ENCODE measurements around the gene SOS1. TPM values are rescaled to one million over a fixed set of nuclear protein-coding genes. Genes with fewer than 3 reads are reported as not detected.
A peak's percentile ranks its signal among the peaks of the same experiment; 100 is the strongest.

SOS1 gene
- polyA plus RNA-seq (2013, experiment 1 of 2) = 25.2 TPM
- polyA plus RNA-seq (2013, experiment 2 of 2) = 22.5 TPM

- Histone ChIP-seq H3K9me3 (ENCODE audit: control insufficient read depth, low read length) (no peaks in the 10 kb centered on the region), H2BK5ac (ENCODE audit: low read depth, low read length, poor library complexity, severe bottlenecking) (peak within 1 kb of the TSS; percentile 85), H2BK15ac (ENCODE audit: low read depth, poor library complexity, severe bottlenecking) (peak within 1 kb of the TSS; percentile 80), H3K9ac (ENCODE audit: low read length) (peak within 1 kb of the TSS; percentile 92), H2AK5ac (ENCODE audit: low read length, severe bottlenecking) (no peak within 1 kb of the TSS), H3K27ac (ENCODE audit: low read length, poor library complexity, severe bottlenecking) (peak within 1 kb of the TSS; percentile 90), H2BK120ac (ENCODE audit: low read depth, low read length) (peak within 1 kb of the TSS; percentile 95), H3K4ac (ENCODE audit: low read depth in 1 of 2, low read length in 2 of 2) (peak within 1 kb of the TSS; percentile 35 to 77), H3K27me3 (ENCODE audit: control insufficient read depth in 1 of 2, insufficient read depth in 1 of 2, low read length in 2 of 2) (no peaks in the 10 kb centered on the region), H2BK12ac (ENCODE audit: low read length in 2 of 2) (peak within 1 kb of the TSS in 1 of 2 experiments; percentile 87), H3K18ac (ENCODE audit: low read depth in 1 of 2, low read length in 2 of 2) (peak within 1 kb of the TSS; percentile 83 to 85), H3K4me1 (ENCODE audit: control insufficient read depth, insufficient read depth, low read depth, low read length) (peaks cover 7% of the 10 kb centered on the region), H3K36me3 (ENCODE audit: control insufficient read depth in 1 of 2, insufficient read depth in 2 of 2, low read depth in 1 of 2, low read length in 2 of 2) (peaks cover 0 to 13% of the 10 kb centered on the region in 2 experiments), H4K8ac (ENCODE audit: low read length) (peak within 1 kb of the TSS; percentile 96), H4K91ac (ENCODE audit: low read length) (peak within 1 kb of the TSS; percentile 90), H3K4me3 (ENCODE audit: insufficient read depth in 1 of 2, low read depth in 1 of 2, low read length in 2 of 2) (peak within 1 kb of the TSS; percentile 86 to 99), H3K23ac (ENCODE audit: low read length in 2 of 2) (peak within 1 kb of the TSS in 1 of 2 experiments; percentile 64), H2AFZ (ENCODE audit: low read depth, low read length) (no peak within 1 kb of the TSS), H3K4me2 (ENCODE audit: low read length, poor library complexity, severe bottlenecking) (peak within 1 kb of the TSS; percentile 81), H3K14ac (ENCODE audit: low read length in 2 of 2) (peak within 1 kb of the TSS; percentile 76 to 86), H3K79me1 (replicated peaks; ENCODE audit: low read length, poor library complexity, severe bottlenecking) (peaks cover 12% of the 10 kb centered on the region)
- under 1% methylated on average over 34 of the region's 60 CpGs for WGBS
- peak; percentile 96 for DNase-seq
Observed at GRCh38 chr2:39120771-39121522, at the start of gene SOS1. Gene SOS1, minus strand, starts transcription at chr2:39121051. Its CDS starts 629 bp downstream, at chr2:39120422.

- Histone ChIP-seq H3K23ac (ENCODE audit: low read length in 2 of 2) (no peak overlapping the region), H2BK15ac (ENCODE audit: low read depth, poor library complexity, severe bottlenecking) (no peak overlapping the region), H4K91ac (ENCODE audit: low read length) (no peak overlapping the region), H3K18ac (ENCODE audit: low read depth in 1 of 2, low read length in 2 of 2) (no peak overlapping the region), H2BK5ac (ENCODE audit: low read depth, low read length, poor library complexity, severe bottlenecking) (no peak overlapping the region), H2AK5ac (ENCODE audit: low read length, severe bottlenecking) (no peak overlapping the region), H3K4me3 (ENCODE audit: insufficient read depth in 1 of 2, low read depth in 1 of 2, low read length in 2 of 2) (no peak overlapping the region), H3K4ac (ENCODE audit: low read depth in 1 of 2, low read length in 2 of 2) (no peak overlapping the region), H3K9ac (ENCODE audit: low read length) (no peak overlapping the region), H3K27me3 (ENCODE audit: control insufficient read depth in 1 of 2, insufficient read depth in 1 of 2, low read length in 2 of 2) (no peaks in the 10 kb centered on the region), H4K8ac (ENCODE audit: low read length) (no peak overlapping the region), H3K4me1 (ENCODE audit: control insufficient read depth, insufficient read depth, low read depth, low read length) (no peaks in the 10 kb centered on the region), H3K79me1 (replicated peaks; ENCODE audit: low read length, poor library complexity, severe bottlenecking) (no peaks in the 10 kb centered on the region), H2BK120ac (ENCODE audit: low read depth, low read length) (no peak overlapping the region), H3K9me3 (ENCODE audit: control insufficient read depth, low read length) (no peaks in the 10 kb centered on the region), H3K14ac (ENCODE audit: low read length in 2 of 2) (no peak overlapping the region), H2BK12ac (ENCODE audit: low read length in 2 of 2) (no peak overlapping the region), H2AFZ (ENCODE audit: low read depth, low read length) (no peak overlapping the region), H3K36me3 (ENCODE audit: control insufficient read depth in 1 of 2, insufficient read depth in 2 of 2, low read depth in 1 of 2, low read length in 2 of 2) (no peaks in the 10 kb centered on the region), H3K27ac (ENCODE audit: low read length, poor library complexity, severe bottlenecking) (no peak overlapping the region), H3K4me2 (ENCODE audit: low read length, poor library complexity, severe bottlenecking) (no peak overlapping the region)
- no peak for DNase-seq
- WGBS = 87% methylated on average over 4 of the region's 4 CpGs
Observed at GRCh38 chr2:39164089-39164488, 43.2 kb upstream of the SOS1 start.

- Histone ChIP-seq H2BK5ac (ENCODE audit: low read depth, low read length, poor library complexity, severe bottlenecking) (no peak overlapping the region), H3K9me3 (ENCODE audit: control insufficient read depth, low read length) (no peaks in the 10 kb centered on the region), H3K4me2 (ENCODE audit: low read length, poor library complexity, severe bottlenecking) (no peak overlapping the region), H3K27ac (ENCODE audit: low read length, poor library complexity, severe bottlenecking) (no peak overlapping the region), H3K23ac (ENCODE audit: low read length in 2 of 2) (no peak overlapping the region), H2BK120ac (ENCODE audit: low read depth, low read length) (no peak overlapping the region), H3K18ac (ENCODE audit: low read depth in 1 of 2, low read length in 2 of 2) (no peak overlapping the region), H2BK12ac (ENCODE audit: low read length in 2 of 2) (no peak overlapping the region), H3K14ac (ENCODE audit: low read length in 2 of 2) (no peak overlapping the region), H3K36me3 (ENCODE audit: control insufficient read depth in 1 of 2, insufficient read depth in 2 of 2, low read depth in 1 of 2, low read length in 2 of 2) (no peaks in the 10 kb centered on the region), H2AFZ (ENCODE audit: low read depth, low read length) (no peak overlapping the region), H3K27me3 (ENCODE audit: control insufficient read depth in 1 of 2, insufficient read depth in 1 of 2, low read length in 2 of 2) (no peaks in the 10 kb centered on the region), H2BK15ac (ENCODE audit: low read depth, poor library complexity, severe bottlenecking) (no peak overlapping the region), H2AK5ac (ENCODE audit: low read length, severe bottlenecking) (no peak overlapping the region), H3K4ac (ENCODE audit: low read depth in 1 of 2, low read length in 2 of 2) (no peak overlapping the region), H3K9ac (ENCODE audit: low read length) (peak overlapping the region; percentile 48), H3K79me1 (replicated peaks; ENCODE audit: low read length, poor library complexity, severe bottlenecking) (no peaks in the 10 kb centered on the region), H4K8ac (ENCODE audit: low read length) (no peak overlapping the region), H3K4me1 (ENCODE audit: control insufficient read depth, insufficient read depth, low read depth, low read length) (peaks cover 4% of the 10 kb centered on the region), H3K4me3 (ENCODE audit: insufficient read depth in 1 of 2, low read depth in 1 of 2, low read length in 2 of 2) (peak overlapping the region in 1 of 2 experiments; percentile 53), H4K91ac (ENCODE audit: low read length) (no peak overlapping the region)
- WGBS = 87% methylated on average over 2 of the region's 3 CpGs
- no peak for DNase-seq
Observed at GRCh38 chr2:39160982-39161381, 40.1 kb upstream of the SOS1 start.

- Histone ChIP-seq H3K27ac (ENCODE audit: low read length, poor library complexity, severe bottlenecking) (no peak overlapping the region), H3K4me1 (ENCODE audit: control insufficient read depth, insufficient read depth, low read depth, low read length) (peaks cover 4% of the 10 kb centered on the region), H3K4ac (ENCODE audit: low read depth in 1 of 2, low read length in 2 of 2) (no peak overlapping the region), H3K14ac (ENCODE audit: low read length in 2 of 2) (no peak overlapping the region), H2BK5ac (ENCODE audit: low read depth, low read length, poor library complexity, severe bottlenecking) (no peak overlapping the region), H4K8ac (ENCODE audit: low read length) (no peak overlapping the region), H4K91ac (ENCODE audit: low read length) (no peak overlapping the region), H2AFZ (ENCODE audit: low read depth, low read length) (no peak overlapping the region), H2AK5ac (ENCODE audit: low read length, severe bottlenecking) (no peak overlapping the region), H2BK12ac (ENCODE audit: low read length in 2 of 2) (no peak overlapping the region), H3K4me3 (ENCODE audit: insufficient read depth in 1 of 2, low read depth in 1 of 2, low read length in 2 of 2) (no peak overlapping the region), H2BK15ac (ENCODE audit: low read depth, poor library complexity, severe bottlenecking) (no peak overlapping the region), H3K23ac (ENCODE audit: low read length in 2 of 2) (no peak overlapping the region), H3K36me3 (ENCODE audit: control insufficient read depth in 1 of 2, insufficient read depth in 2 of 2, low read depth in 1 of 2, low read length in 2 of 2) (no peaks in the 10 kb centered on the region), H3K79me1 (replicated peaks; ENCODE audit: low read length, poor library complexity, severe bottlenecking) (no peaks in the 10 kb centered on the region), H3K4me2 (ENCODE audit: low read length, poor library complexity, severe bottlenecking) (no peak overlapping the region), H2BK120ac (ENCODE audit: low read depth, low read length) (no peak overlapping the region), H3K9me3 (ENCODE audit: control insufficient read depth, low read length) (no peaks in the 10 kb centered on the region), H3K9ac (ENCODE audit: low read length) (no peak overlapping the region), H3K27me3 (ENCODE audit: control insufficient read depth in 1 of 2, insufficient read depth in 1 of 2, low read length in 2 of 2) (no peaks in the 10 kb centered on the region), H3K18ac (ENCODE audit: low read depth in 1 of 2, low read length in 2 of 2) (no peak overlapping the region)
- 87% methylated on average over 2 of the region's 2 CpGs for WGBS
- no peak for DNase-seq
Observed at GRCh38 chr2:39159283-39159682, 38.4 kb upstream of the SOS1 start.
